HG02759 (cell line): Measurements from ENCODE around the gene C7.
"Not testable (repeated sequence)": the region's sequence is repeated elsewhere in the genome, so short reads cannot be mapped to it uniquely, and the experiment has no call there.

Experiments used
- ATAC-seq: cut with Tn5 transposase; IDR thresholded peaks from one replicate; pipeline ENCODE4 v1.9.1; 2021; ENCODE audit warnings: mild to moderate bottlenecking, moderate library complexity; ENCODE audit not compliant: unreplicated experiment

Gene C7

GRCh38 chr5:40909264-40909663 lies at the start of gene C7:
TSS of gene C7 (plus strand) at chr5:40909497. CDS start at chr5:40909611, 114 bp downstream.
- no peak for ATAC-seq

- ATAC-seq = no peak
Measured at GRCh38 chr5:40860711-40861110, 48.6 kb upstream of the C7 start.

GRCh38 chr5:40865004-40865403 lies 44.3 kb upstream of the C7 start:
- not testable (repeated sequence) for ATAC-seq

GRCh38 chr5:40866844-40867243 lies 42.5 kb upstream of the C7 start:
- ATAC-seq = no peak

GRCh38 chr5:40869384-40869783 lies 39.9 kb upstream of the C7 start:
- ATAC-seq = no peak

- ATAC-seq = no peak
Measured at GRCh38 chr5:40871177-40871576, 38.1 kb upstream of the C7 start.

- ATAC-seq = not testable (repeated sequence)
Measured at GRCh38 chr5:40872253-40872652, 37.0 kb upstream of the C7 start.

GRCh38 chr5:40873286-40873880 lies 35.9 kb upstream of the C7 start:
- no peak for ATAC-seq

- ATAC-seq = no peak
Measured at GRCh38 chr5:40875958-40876357, 33.3 kb upstream of the C7 start.

GRCh38 chr5:40877371-40877988 lies 31.8 kb upstream of the C7 start:
- no peak for ATAC-seq

- ATAC-seq = peak; percentile 53
Measured at GRCh38 chr5:40879163-40879942, 29.9 kb upstream of the C7 start.

- no peak for ATAC-seq
Measured at GRCh38 chr5:40882291-40882690, 27.0 kb upstream of the C7 start.

- ATAC-seq = not testable (repeated sequence)
Measured at GRCh38 chr5:40883051-40883450, 26.2 kb upstream of the C7 start.

GRCh38 chr5:40895440-40896425 lies 13.6 kb upstream of the C7 start:
- ATAC-seq = not testable (repeated sequence)

GRCh38 chr5:40904205-40904993 lies 4.9 kb upstream of the C7 start:
- ATAC-seq = peak; percentile 90

GRCh38 chr5:40904994-40905306 lies 4.3 kb upstream of the C7 start:
- peak; percentile 11 for ATAC-seq

- no peak for ATAC-seq
Measured at GRCh38 chr5:40906351-40906751, 2.9 kb upstream of the C7 start.

- no peak for ATAC-seq
Measured at GRCh38 chr5:40909723-40910122, 426 bp downstream of the C7 start.

- no peak for ATAC-seq
Measured at GRCh38 chr5:40911266-40911665, 2.0 kb downstream of the C7 start.

- no peak for ATAC-seq
Measured at GRCh38 chr5:40914835-40915234, 5.5 kb downstream of the C7 start.
